ENCODE measurements around the gene PCOLCE2. TPM values are rescaled to one million over a fixed set of nuclear protein-coding genes. Genes with fewer than 3 reads are reported as not detected.

PCOLCE2 gene
- total and polyA plus RNA-seq, 2 of the 8 experiments (the other 6 are each of a cell fraction or from before 2014, with no cell fraction given) = 11.1 to 12.6 TPM

GRCh38 chr3:142888099-142888480, 793 bp downstream of the PCOLCE2 start (continued):
- TF ChIP-seq CHD7 (IDR thresholded peaks at IDR 0.05; ENCODE audit: insufficient replicate concordance, low read length) (no peak), YY1 (IDR thresholded peaks at IDR 0.05; ENCODE audit: low read depth, low read length) (peak; percentile 50; the same call in 1 of the 2 replicates), JUN (IDR thresholded peaks at IDR 0.05; ENCODE audit: low read depth, low read length) (no peak), NANOG (IDR thresholded peaks at IDR 0.05; ENCODE audit: insufficient read depth, low read depth, low read length, poor library complexity, severe bottlenecking) (no peak), HDAC2 (IDR thresholded peaks at IDR 0.05; ENCODE audit: borderline replicate concordance in 1 of 2, low read depth in 2 of 2, low read length in 2 of 2) (0 out of 4 replicates have a peak, but pooled peaks of 1 of the 2 experiments have one; percentile 9), CHD2 (IDR thresholded peaks at IDR 0.05; ENCODE audit: low read length) (no peak), EZH2 (IDR thresholded peaks at IDR 0.05; ENCODE audit: low read depth, low read length, severe bottlenecking) (no peak)
- TF ChIP-seq, protein P1, sequence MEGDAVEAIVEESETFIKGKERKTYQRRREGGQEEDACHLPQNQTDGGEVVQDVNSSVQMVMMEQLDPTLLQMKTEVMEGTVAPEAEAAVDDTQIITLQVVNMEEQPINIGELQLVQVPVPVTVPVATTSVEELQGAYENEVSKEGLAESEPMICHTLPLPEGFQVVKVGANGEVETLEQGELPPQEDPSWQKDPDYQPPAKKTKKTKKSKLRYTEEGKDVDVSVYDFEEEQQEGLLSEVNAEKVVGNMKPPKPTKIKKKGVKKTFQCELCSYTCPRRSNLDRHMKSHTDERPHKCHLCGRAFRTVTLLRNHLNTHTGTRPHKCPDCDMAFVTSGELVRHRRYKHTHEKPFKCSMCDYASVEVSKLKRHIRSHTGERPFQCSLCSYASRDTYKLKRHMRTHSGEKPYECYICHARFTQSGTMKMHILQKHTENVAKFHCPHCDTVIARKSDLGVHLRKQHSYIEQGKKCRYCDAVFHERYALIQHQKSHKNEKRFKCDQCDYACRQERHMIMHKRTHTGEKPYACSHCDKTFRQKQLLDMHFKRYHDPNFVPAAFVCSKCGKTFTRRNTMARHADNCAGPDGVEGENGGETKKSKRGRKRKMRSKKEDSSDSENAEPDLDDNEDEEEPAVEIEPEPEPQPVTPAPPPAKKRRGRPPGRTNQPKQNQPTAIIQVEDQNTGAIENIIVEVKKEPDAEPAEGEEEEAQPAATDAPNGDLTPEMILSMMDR (IDR thresholded peaks at IDR 0.05; ENCODE audit: control extremely low read depth in 1 of 3, insufficient read depth in 1 of 3, low read depth in 1 of 3, low read length in 3 of 3) = peak in 2 of 3 experiments; percentile 10; a peak in 2 of 4 replicates

Measured in H1 (cell line).